GM23338 (cell line): ENCODE data around the gene PEX12. TPM values are rescaled to one million over a fixed set of nuclear protein-coding genes. Genes with fewer than 3 reads are reported as not detected.
A peak's percentile ranks its signal among the peaks of the same experiment; 100 is the strongest.

Experiments
- ATAC-seq: fragments of 200-7000 bp; cut with Tn5 transposase; 3 replicates; pipeline ENCODE4 v1.9.1; 2020
- DNase-seq: peaks from one replicate; pipeline ENCODE4 v3.0.0-alpha.2; 2015; ENCODE audit warnings: low spot score
- H2AFZ ChIP-seq: fragments of 200-600 bp; sonication (generic); 2 replicates; pipeline ENCODE4 v1.8.0; 2016; ENCODE audit warnings: antibody characterized with exemption, mild to moderate bottlenecking, moderate library complexity
- H3F3A ChIP-seq: fragments of 200-600 bp; sonication (generic); replicated peaks from 2 replicates; pipeline ENCODE4 v1.8.0; 2017; ENCODE audit warnings: antibody characterized with exemption, mixed run types, low read depth
- H3K27ac ChIP-seq: fragments of 200-600 bp; sonication (generic); 2 replicates; pipeline ENCODE4 v1.6.1; 2016; ENCODE audit warnings: low read depth
- H3K27me3 ChIP-seq: fragments of 200-600 bp; sonication (generic); 2 replicates; pipeline ENCODE4 v1.8.0; 2016; ENCODE audit warnings: mild to moderate bottlenecking, mixed run types, moderate library complexity; ENCODE audit not compliant: insufficient read depth
- H3K36me3 ChIP-seq: fragments of 200-600 bp; sonication (generic); 2 replicates; pipeline ENCODE4 v1.8.0; 2016; ENCODE audit warnings: mild to moderate bottlenecking; ENCODE audit not compliant: insufficient read depth
- H3K4me1 ChIP-seq: fragments of 200-600 bp; sonication (generic); 2 replicates; pipeline ENCODE4 v1.8.0; 2016; ENCODE audit warnings: mild to moderate bottlenecking, moderate library complexity; ENCODE audit not compliant: insufficient read depth
- H3K4me2 ChIP-seq: fragments of 200-600 bp; sonication (generic); 2 replicates; pipeline ENCODE4 v1.7.1; 2017; ENCODE audit warnings: mixed run types
- H3K4me3 ChIP-seq: fragments of 200-600 bp; sonication (generic); 2 replicates; pipeline ENCODE4 v1.6.1; 2016; ENCODE audit warnings: mixed run types
- H3K79me2 ChIP-seq: fragments of 200-600 bp; sonication (generic); replicated peaks from 2 replicates; pipeline ENCODE4 v1.8.0; 2017; ENCODE audit warnings: mild to moderate bottlenecking; ENCODE audit not compliant: insufficient read depth
- H3K9me2 ChIP-seq: fragments of 200-600 bp; sonication (generic); 2 replicates; pipeline ENCODE4 v1.8.0; 2017; ENCODE audit not compliant: insufficient read depth
- H4K20me1 ChIP-seq: fragments of 200-600 bp; sonication (generic); replicated peaks from 2 replicates; pipeline ENCODE4 v1.8.0; 2017; ENCODE audit warnings: mild to moderate bottlenecking; ENCODE audit not compliant: insufficient read depth
- H3K27ac Mint-ChIP-seq: 2 replicates; pipeline ENCODE4 v1.8.0; 2020; ENCODE audit warnings: inconsistent platforms, mild to moderate bottlenecking, moderate library complexity, mixed read lengths
- H3K27me3 Mint-ChIP-seq: 3 replicates; pipeline ENCODE4 v1.8.0; 2022; ENCODE audit warnings: low read depth, mild to moderate bottlenecking, moderate library complexity, mixed read lengths, inconsistent platforms; ENCODE audit not compliant: insufficient read depth, poor library complexity
- H3K36me3 Mint-ChIP-seq: 3 replicates; pipeline ENCODE4 v1.8.0; 2021; ENCODE audit warnings: low read depth, mild to moderate bottlenecking, inconsistent platforms, moderate library complexity, mixed read lengths
- H3K4me1 Mint-ChIP-seq: 3 replicates; pipeline ENCODE4 v1.8.0; 2020; ENCODE audit warnings: mild to moderate bottlenecking, inconsistent platforms, mixed read lengths
- H3K4me3 Mint-ChIP-seq: 3 replicates; pipeline ENCODE4 v1.8.0; 2021; ENCODE audit warnings: moderate library complexity, mild to moderate bottlenecking, inconsistent platforms, mixed read lengths
- H3K9me3 Mint-ChIP-seq: 3 replicates; pipeline ENCODE4 v1.8.0; 2020; ENCODE audit warnings: moderate library complexity, mild to moderate bottlenecking, inconsistent platforms, mixed read lengths
- CREB1 ChIP-seq: fragments of 250-450 bp; sonication (Bioruptor Pico); IDR thresholded peaks from 2 replicates; pipeline ENCODE4 v1.5.0; 2020; ENCODE audit warnings: low read depth, mild to moderate bottlenecking, moderate library complexity
- CTCF ChIP-seq, 2 experiments: fragments of 200-600 bp in 1 of 2; sonication (generic) in 1 of 2; conservative IDR thresholded peaks; 2 replicates each; pipeline versions ENCODE4 v1.5.1 to v1.6.1; 2016 to 2017; ENCODE audit warnings: antibody characterized with exemption in 2 of 2, low read depth in 2 of 2, mild to moderate bottlenecking in 2 of 2, moderate library complexity in 1 of 2
- EZH2 ChIP-seq: fragments of 200-600 bp; sonication (generic); IDR thresholded peaks from one replicate; pipeline ENCODE4 v1.8.0; 2017; ENCODE audit warnings: antibody characterized with exemption, mild to moderate bottlenecking, low read depth; ENCODE audit not compliant: unreplicated experiment
- EZH2phosphoT487 ChIP-seq: fragments of 200-600 bp; sonication (generic); IDR thresholded peaks from one replicate; pipeline ENCODE4 v1.8.1; 2018; ENCODE audit warnings: antibody characterized with exemption; ENCODE audit not compliant: unreplicated experiment
- JUNB ChIP-seq: IDR thresholded peaks from one replicate; pipeline ENCODE4 v1.6.1; 2016; ENCODE audit warnings: antibody characterized with exemption; ENCODE audit not compliant: unreplicated experiment
- POLR2AphosphoS5 ChIP-seq: IDR thresholded peaks from 2 replicates; pipeline ENCODE4 v1.6.1; 2016; ENCODE audit warnings: antibody characterized with exemption, low read depth
- STAT1 ChIP-seq: IDR thresholded peaks from one replicate; pipeline ENCODE4 v1.6.1; 2016; ENCODE audit warnings: antibody characterized with exemption; ENCODE audit not compliant: unreplicated experiment
- ZNF331 ChIP-seq: fragments of 250-450 bp; sonication (Bioruptor Pico); IDR thresholded peaks from 2 replicates; pipeline ENCODE4 v1.5.0; 2020; ENCODE audit warnings: low read depth, mild to moderate bottlenecking, moderate library complexity
- ZNF462 ChIP-seq: fragments of 250-450 bp; sonication (Bioruptor Pico); IDR thresholded peaks from 2 replicates; pipeline ENCODE4 v1.5.0; 2020; ENCODE audit warnings: mild to moderate bottlenecking, moderate library complexity
- polyA plus RNA-seq: library from polyadenylated mRNA; unstranded; fragments of >200 nt; fragmentation: Nextera tagmentation; extraction: Ambion mirVana; gene quantifications from 2 replicates; pipeline ENCODE4 v1.2.1, GENCODE V29; 2016
- total RNA-seq: library from RNA; depleted of rRNA; stranded (reverse); fragments of >200 nt; shearing (Covaris generic); gene quantifications from 2 replicates; pipeline ENCODE4 v1.2.3, GENCODE V29; 2014

The PEX12 gene
- total and polyA plus RNA-seq, 2 experiments from 2014 or later, result 1.5 to 1.9 TPM

- TF ChIP-seq ZNF462 (CRISPR knock-in tag) (no peak), EZH2 (no peak), POLR2AphosphoS5 (no peak), CREB1 (CRISPR knock-in tag) (no peak), EZH2phosphoT487 (no peak)
- Histone ChIP-seq H3K9me2 (no peaks in the 10 kb centered on the region), H3K4me3 (peak overlapping the region; percentile 76), H3K79me2 (no peaks in the 10 kb centered on the region), H3K4me2 (peak overlapping the region; percentile 82), H3K36me3 (peaks cover 5% of the 10 kb centered on the region; the same call in 1 of the 2 replicates), H3K27ac (peak overlapping the region; percentile 85), H4K20me1 (no peaks in the 10 kb centered on the region), H3F3A (0 out of 2 replicates have a peak, but pooled peaks cover 4% of the 10 kb centered on the region), H3K4me1 (peaks cover 3% of the 10 kb centered on the region; the same call in 1 of the 2 replicates), H2AFZ (peak overlapping the region; percentile 44), H3K27me3 (no peaks in the 10 kb centered on the region)
- Mint-ChIP-seq H3K4me3 (peak overlapping the region; percentile 99), H3K9me3 (no peaks in the 10 kb centered on the region), H3K27ac (peak overlapping the region; percentile 99), H3K27me3 (no peaks in the 10 kb centered on the region), H3K36me3 (no peaks in the 10 kb centered on the region; the same call in 1 of the 3 replicates), H3K4me1 (no peaks in the 10 kb centered on the region; the same call in 2 of the 3 replicates)
- ATAC-seq (no peak), DNase-seq (no peak)
These were observed 610 bp upstream of the PEX12 start for GRCh38 chr17:35578929-35579432.

GRCh38 chr17:35577830-35578196 lies 558 bp downstream of the PEX12 start:
- Histone ChIP-seq H3K36me3 (peaks cover 7% of the 10 kb centered on the region; the same call in 1 of the 2 replicates), H4K20me1 (no peaks in the 10 kb centered on the region), H3F3A (0 out of 2 replicates have a peak, but pooled peaks cover 4% of the 10 kb centered on the region), H3K4me3 (peak overlapping the region; percentile 76), H3K27me3 (no peaks in the 10 kb centered on the region), H3K27ac (no peak overlapping the region), H3K4me2 (peak overlapping the region; percentile 82), H3K9me2 (no peaks in the 10 kb centered on the region), H3K79me2 (0 out of 2 replicates have a peak, but pooled peaks cover 4% of the 10 kb centered on the region), H3K4me1 (peaks cover 3% of the 10 kb centered on the region; the same call in 1 of the 2 replicates), H2AFZ (peak overlapping the region; percentile 44)
- no peak for DNase-seq
- ATAC-seq, result no peak
- H3K36me3 Mint-ChIP-seq, result no peaks in the 10 kb centered on the region; the same call in 1 of the 3 replicates
- no peaks in the 10 kb centered on the region for H3K27me3 Mint-ChIP-seq
- peak overlapping the region; percentile 38; the same call in 1 of the 2 replicates for H3K27ac Mint-ChIP-seq
- no peaks in the 10 kb centered on the region; the same call in 2 of the 3 replicates for H3K4me1 Mint-ChIP-seq
- H3K9me3 Mint-ChIP-seq, result no peaks in the 10 kb centered on the region
- peak overlapping the region; percentile 99 for H3K4me3 Mint-ChIP-seq
- no peak for TF ChIP-seq JUNB
- TF ChIP-seq EZH2phosphoT487, result no peak
- TF ChIP-seq CTCF (conservative IDR thresholded peaks at IDR 0.05; ENCODE audit: low read depth in 2 of 2), result no peak
- no peak for TF ChIP-seq STAT1
- TF ChIP-seq ZNF331 (CRISPR knock-in tag), result no peak
